K562 (cell line): ENCODE results near the gene TAF1D. TPM values are rescaled to one million over a fixed set of nuclear protein-coding genes. Genes with fewer than 3 reads are reported as not detected.

Experiments
- CBFA2T2 ChIP-seq: fragments of 450-650 bp; conservative IDR thresholded peaks from 2 replicates; pipeline ENCODE4 v1.6.1; 2017; ENCODE audit warnings: mild to moderate bottlenecking
- GABPB2 ChIP-seq: fragments of 250-450 bp; sonication (Bioruptor Pico); conservative IDR thresholded peaks from 2 replicates; pipeline ENCODE4 v1.5.1; 2021; ENCODE audit warnings: mild to moderate bottlenecking
- HNRNPL ChIP-seq: fragments of 200-400 bp; formaldehyde crosslinking; IDR thresholded peaks from 2 replicates; pipeline ENCODE4 v1.6.1; 2017; ENCODE audit warnings: low read depth, mild to moderate bottlenecking, low read length
- HNRNPUL1 ChIP-seq: fragments of 200-400 bp; formaldehyde crosslinking; IDR thresholded peaks from 2 replicates; pipeline ENCODE4 v1.6.1; 2017; ENCODE audit warnings: low read length
- HSF4 ChIP-seq: fragments of 250-450 bp; sonication (Bioruptor Pico); IDR thresholded peaks from 2 replicates; pipeline ENCODE4 v2.1.2; 2022; ENCODE audit warnings: mild to moderate bottlenecking, moderate library complexity, borderline replicate concordance
- ILK ChIP-seq: fragments of 450-650 bp; IDR thresholded peaks from 2 replicates; pipeline ENCODE4 v1.6.1; 2016; ENCODE audit warnings: missing genetic modification characterization, low read depth, mild to moderate bottlenecking, missing compliant biosample characterization, moderate library complexity, borderline replicate concordance
- KLF10 ChIP-seq: fragments of 250-450 bp; sonication (Bioruptor Pico); IDR thresholded peaks from 2 replicates; pipeline ENCODE4 v1.6.1; 2021; ENCODE audit warnings: matching md5 sums
- MECOM ChIP-seq: fragments of 250-450 bp; sonication (Bioruptor Pico); IDR thresholded peaks from 2 replicates; pipeline ENCODE4 v1.8.0; 2022; ENCODE audit warnings: inconsistent platforms
- NR1H2 ChIP-seq: sonication (generic); formaldehyde crosslinking; IDR thresholded peaks from 2 replicates; pipeline ENCODE4 v1.4.0; 2020; ENCODE audit warnings: mild to moderate bottlenecking, missing genetic modification reagents
- SMARCB1 ChIP-seq: IDR thresholded peaks from 2 replicates; pipeline ENCODE4 v1.6.1; 2011; ENCODE audit warnings: improper control_type of control experiment, low read depth; ENCODE audit not compliant: insufficient read length
- SMC3 ChIP-seq: conservative IDR thresholded peaks from 2 replicates; pipeline ENCODE4 v1.6.1; 2011; ENCODE audit warnings: low read depth, low read length, improper control_type of control experiment; ENCODE audit not compliant: insufficient read depth
- ZNF232 ChIP-seq: sonication (generic); formaldehyde crosslinking; IDR thresholded peaks from 2 replicates; pipeline ENCODE4 v1.8.0; 2022; ENCODE audit warnings: mild to moderate bottlenecking, missing genetic modification reagents
- ZNF311 ChIP-seq: fragments of 250-450 bp; sonication (Bioruptor Pico); IDR thresholded peaks from 2 replicates; pipeline ENCODE4 v1.4.0; 2020; ENCODE audit warnings: mild to moderate bottlenecking, moderate library complexity
- polyA plus RNA-seq, 8 experiments: library from polyadenylated mRNA; depleted of rRNA in 4 of 8; stranded (reverse) in 5 of 8; unstranded in 3 of 8; fragments of >200 nt; fragmentation: Nextera tagmentation in 2 of 8; fragmentation: Illumina TruSeq in 1 of 8; extraction: Ambion mirVana in 2 of 8; extraction: Trizol in 1 of 8; gene quantifications; 2 replicates each; pipeline versions ENCODE4 v1.2.1 to v1.2.3, GENCODE V29; 2011 to 2014; ENCODE audit warnings: inconsistent platforms in 1 of 8, missing spikeins in 1 of 8
- total RNA-seq, 7 experiments: library from RNA; depleted of rRNA in 6 of 7; stranded (reverse); fragments of >200 nt in 6 of 7; fragmentation: Illumina TruSeq in 2 of 7; extraction: Trizol in 2 of 7; gene quantifications; 2 replicates each; pipeline versions ENCODE4 v1.2.1 to v1.2.3, GENCODE V29; 2011 to 2021; ENCODE audit warnings: low replicate concordance in 1 of 7
- TF ChIP-seq, protein P1 (sequence below): fragments of 250-450 bp; sonication (Bioruptor Pico); IDR thresholded peaks from 2 replicates; pipeline ENCODE4 v1.5.0; 2020; ENCODE audit warnings: mild to moderate bottlenecking, borderline replicate concordance
- TF ChIP-seq, protein P2 (sequence below): fragments of 450-650 bp; formaldehyde crosslinking; IDR thresholded peaks from 2 replicates; pipeline ENCODE4 v1.4.0; 2022; ENCODE audit warnings: missing genetic modification characterization
- TF ChIP-seq, protein P3 (sequence below): sonication (generic); formaldehyde crosslinking; IDR thresholded peaks from 2 replicates; pipeline ENCODE4 v1.8.0; 2022; ENCODE audit warnings: mild to moderate bottlenecking, missing genetic modification reagents
- TF ChIP-seq, protein P4 (sequence below): fragments of 250-450 bp; sonication (Bioruptor Pico); IDR thresholded peaks from 2 replicates; pipeline ENCODE4 v1.4.0; 2020; ENCODE audit warnings: mild to moderate bottlenecking, moderate library complexity

TAF1D gene
- total and polyA plus RNA-seq, 9 of the 15 experiments (the other 6 are each of a cell fraction or from before 2014, with no cell fraction given): 122 to 347 (median 250) TPM

DNA sequence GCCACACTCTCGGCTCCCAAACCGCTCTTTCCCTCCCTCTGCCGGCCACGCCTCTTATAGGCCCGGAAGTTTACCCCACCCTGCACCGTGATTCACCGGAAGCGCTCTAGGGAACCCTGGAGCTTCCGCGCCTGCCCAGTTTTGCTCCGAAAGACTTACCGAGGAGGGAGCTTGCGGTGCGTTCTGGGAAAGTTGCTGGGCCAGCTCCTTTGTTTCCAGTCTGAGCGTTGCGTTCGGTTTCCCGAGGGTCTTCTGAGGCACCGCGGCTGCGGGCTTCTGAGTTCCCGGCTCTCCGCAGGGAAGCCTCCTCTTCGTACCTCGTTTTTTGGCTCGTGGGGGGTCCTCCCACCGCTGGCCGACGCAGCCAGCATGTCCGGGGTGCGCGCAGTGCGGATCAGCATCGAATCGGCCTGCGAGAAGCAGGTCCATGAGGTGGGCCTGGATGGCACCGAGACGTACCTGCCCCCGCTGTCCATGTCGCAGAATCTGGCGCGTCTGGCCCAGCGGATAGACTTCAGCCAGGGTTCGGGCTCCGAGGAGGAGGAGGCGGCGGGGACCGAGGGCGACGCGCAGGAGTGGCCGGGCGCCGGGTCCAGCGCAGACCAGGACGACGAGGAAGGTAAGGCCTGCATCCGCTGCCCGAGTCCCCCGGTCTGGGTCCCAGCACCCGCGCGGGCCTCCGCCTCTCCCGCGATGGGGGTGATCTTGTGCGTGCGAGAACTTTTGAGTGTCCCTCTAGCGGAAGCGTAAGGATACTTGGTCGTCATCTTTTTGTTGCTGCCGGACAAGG, 43.0 kb upstream of the TAF1D start, which contains the start of gene MED17 (continued):
- TF ChIP-seq MECOM (no peak), GABPB2 (CRISPR knock-in tag) (no peak), SMC3 (0 out of 2 replicates have a peak, but pooled peaks have one; percentile 16), HSF4 (CRISPR knock-in tag) (no peak), HNRNPL (no peak), ILK (no peak), KLF10 (CRISPR knock-in tag) (no peak), CBFA2T2 (no peak), SMARCB1 (no peak), NR1H2 (CRISPR knock-in tag) (no peak), HNRNPUL1 (no peak), ZNF232 (CRISPR knock-in tag) (peak; percentile 67; the same call in 1 of the 2 replicates), ZNF311 (no peak)
- TF ChIP-seq, protein P1, sequence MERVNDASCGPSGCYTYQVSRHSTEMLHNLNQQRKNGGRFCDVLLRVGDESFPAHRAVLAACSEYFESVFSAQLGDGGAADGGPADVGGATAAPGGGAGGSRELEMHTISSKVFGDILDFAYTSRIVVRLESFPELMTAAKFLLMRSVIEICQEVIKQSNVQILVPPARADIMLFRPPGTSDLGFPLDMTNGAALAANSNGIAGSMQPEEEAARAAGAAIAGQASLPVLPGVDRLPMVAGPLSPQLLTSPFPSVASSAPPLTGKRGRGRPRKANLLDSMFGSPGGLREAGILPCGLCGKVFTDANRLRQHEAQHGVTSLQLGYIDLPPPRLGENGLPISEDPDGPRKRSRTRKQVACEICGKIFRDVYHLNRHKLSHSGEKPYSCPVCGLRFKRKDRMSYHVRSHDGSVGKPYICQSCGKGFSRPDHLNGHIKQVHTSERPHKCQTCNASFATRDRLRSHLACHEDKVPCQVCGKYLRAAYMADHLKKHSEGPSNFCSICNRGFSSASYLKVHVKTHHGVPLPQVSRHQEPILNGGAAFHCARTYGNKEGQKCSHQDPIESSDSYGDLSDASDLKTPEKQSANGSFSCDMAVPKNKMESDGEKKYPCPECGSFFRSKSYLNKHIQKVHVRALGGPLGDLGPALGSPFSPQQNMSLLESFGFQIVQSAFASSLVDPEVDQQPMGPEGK (CRISPR knock-in tag): no peak
- TF ChIP-seq, protein P2, sequence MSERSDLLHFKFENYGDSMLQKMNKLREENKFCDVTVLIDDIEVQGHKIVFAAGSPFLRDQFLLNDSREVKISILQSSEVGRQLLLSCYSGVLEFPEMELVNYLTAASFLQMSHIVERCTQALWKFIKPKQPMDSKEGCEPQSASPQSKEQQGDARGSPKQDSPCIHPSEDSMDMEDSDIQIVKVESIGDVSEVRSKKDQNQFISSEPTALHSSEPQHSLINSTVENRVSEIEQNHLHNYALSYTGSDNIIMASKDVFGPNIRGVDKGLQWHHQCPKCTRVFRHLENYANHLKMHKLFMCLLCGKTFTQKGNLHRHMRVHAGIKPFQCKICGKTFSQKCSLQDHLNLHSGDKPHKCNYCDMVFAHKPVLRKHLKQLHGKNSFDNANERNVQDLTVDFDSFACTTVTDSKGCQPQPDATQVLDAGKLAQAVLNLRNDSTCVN (CRISPR knock-in tag): no peak
- TF ChIP-seq, protein P3, sequence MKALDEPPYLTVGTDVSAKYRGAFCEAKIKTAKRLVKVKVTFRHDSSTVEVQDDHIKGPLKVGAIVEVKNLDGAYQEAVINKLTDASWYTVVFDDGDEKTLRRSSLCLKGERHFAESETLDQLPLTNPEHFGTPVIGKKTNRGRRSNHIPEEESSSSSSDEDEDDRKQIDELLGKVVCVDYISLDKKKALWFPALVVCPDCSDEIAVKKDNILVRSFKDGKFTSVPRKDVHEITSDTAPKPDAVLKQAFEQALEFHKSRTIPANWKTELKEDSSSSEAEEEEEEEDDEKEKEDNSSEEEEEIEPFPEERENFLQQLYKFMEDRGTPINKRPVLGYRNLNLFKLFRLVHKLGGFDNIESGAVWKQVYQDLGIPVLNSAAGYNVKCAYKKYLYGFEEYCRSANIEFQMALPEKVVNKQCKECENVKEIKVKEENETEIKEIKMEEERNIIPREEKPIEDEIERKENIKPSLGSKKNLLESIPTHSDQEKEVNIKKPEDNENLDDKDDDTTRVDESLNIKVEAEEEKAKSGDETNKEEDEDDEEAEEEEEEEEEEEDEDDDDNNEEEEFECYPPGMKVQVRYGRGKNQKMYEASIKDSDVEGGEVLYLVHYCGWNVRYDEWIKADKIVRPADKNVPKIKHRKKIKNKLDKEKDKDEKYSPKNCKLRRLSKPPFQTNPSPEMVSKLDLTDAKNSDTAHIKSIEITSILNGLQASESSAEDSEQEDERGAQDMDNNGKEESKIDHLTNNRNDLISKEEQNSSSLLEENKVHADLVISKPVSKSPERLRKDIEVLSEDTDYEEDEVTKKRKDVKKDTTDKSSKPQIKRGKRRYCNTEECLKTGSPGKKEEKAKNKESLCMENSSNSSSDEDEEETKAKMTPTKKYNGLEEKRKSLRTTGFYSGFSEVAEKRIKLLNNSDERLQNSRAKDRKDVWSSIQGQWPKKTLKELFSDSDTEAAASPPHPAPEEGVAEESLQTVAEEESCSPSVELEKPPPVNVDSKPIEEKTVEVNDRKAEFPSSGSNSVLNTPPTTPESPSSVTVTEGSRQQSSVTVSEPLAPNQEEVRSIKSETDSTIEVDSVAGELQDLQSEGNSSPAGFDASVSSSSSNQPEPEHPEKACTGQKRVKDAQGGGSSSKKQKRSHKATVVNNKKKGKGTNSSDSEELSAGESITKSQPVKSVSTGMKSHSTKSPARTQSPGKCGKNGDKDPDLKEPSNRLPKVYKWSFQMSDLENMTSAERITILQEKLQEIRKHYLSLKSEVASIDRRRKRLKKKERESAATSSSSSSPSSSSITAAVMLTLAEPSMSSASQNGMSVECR (CRISPR knock-in tag): peak; percentile 82
- TF ChIP-seq, protein P4, sequence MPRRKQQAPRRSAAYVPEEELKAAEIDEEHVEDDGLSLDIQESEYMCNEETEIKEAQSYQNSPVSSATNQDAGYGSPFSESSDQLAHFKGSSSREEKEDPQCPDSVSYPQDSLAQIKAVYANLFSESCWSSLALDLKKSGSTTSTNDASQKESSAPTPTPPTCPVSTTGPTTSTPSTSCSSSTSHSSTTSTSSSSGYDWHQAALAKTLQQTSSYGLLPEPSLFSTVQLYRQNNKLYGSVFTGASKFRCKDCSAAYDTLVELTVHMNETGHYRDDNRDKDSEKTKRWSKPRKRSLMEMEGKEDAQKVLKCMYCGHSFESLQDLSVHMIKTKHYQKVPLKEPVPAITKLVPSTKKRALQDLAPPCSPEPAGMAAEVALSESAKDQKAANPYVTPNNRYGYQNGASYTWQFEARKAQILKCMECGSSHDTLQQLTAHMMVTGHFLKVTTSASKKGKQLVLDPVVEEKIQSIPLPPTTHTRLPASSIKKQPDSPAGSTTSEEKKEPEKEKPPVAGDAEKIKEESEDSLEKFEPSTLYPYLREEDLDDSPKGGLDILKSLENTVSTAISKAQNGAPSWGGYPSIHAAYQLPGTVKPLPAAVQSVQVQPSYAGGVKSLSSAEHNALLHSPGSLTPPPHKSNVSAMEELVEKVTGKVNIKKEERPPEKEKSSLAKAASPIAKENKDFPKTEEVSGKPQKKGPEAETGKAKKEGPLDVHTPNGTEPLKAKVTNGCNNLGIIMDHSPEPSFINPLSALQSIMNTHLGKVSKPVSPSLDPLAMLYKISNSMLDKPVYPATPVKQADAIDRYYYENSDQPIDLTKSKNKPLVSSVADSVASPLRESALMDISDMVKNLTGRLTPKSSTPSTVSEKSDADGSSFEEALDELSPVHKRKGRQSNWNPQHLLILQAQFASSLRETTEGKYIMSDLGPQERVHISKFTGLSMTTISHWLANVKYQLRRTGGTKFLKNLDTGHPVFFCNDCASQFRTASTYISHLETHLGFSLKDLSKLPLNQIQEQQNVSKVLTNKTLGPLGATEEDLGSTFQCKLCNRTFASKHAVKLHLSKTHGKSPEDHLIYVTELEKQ: no peak
